HG03025 (cell line): ENCODE results near the gene ARHGAP8.
"Not testable (repeated sequence)": the region's sequence is repeated elsewhere in the genome, so short reads cannot be mapped to it uniquely, and the experiment has no call there.

Experiments used
- ATAC-seq: cut with Tn5 transposase; IDR thresholded peaks from one replicate; pipeline ENCODE4 v1.9.1; 2021; ENCODE audit warnings: mild to moderate bottlenecking, moderate library complexity; ENCODE audit not compliant: unreplicated experiment, low FRiP score

The ARHGAP8 gene

DNA sequence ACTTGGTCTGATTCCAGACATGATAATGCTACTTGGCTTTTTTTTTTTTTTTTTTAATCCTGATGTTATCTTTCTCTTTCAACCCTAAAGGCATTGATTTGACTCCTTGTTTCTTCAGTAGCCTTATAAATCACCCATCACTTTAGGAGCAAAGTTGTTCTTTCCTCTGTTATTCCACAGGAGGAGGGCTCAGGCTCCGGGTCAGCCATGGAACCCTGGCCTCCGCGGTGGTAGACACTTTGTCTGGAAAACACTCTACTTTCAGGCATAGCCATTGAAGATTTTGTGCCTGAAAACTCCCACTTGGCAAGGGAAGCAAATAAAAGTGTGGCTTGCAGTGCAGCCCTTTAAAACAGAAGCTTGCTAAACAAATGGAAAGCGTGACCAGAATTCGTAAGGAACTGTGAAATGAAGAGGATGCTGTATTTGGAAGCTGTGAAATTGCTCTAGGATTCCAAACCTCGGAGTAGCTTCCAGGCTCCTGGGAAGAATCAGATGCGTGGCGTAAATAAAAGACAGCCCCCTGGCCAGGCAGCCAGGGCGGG, 44.9 kb downstream of the ARHGAP8 start:
- no peak for ATAC-seq

DNA sequence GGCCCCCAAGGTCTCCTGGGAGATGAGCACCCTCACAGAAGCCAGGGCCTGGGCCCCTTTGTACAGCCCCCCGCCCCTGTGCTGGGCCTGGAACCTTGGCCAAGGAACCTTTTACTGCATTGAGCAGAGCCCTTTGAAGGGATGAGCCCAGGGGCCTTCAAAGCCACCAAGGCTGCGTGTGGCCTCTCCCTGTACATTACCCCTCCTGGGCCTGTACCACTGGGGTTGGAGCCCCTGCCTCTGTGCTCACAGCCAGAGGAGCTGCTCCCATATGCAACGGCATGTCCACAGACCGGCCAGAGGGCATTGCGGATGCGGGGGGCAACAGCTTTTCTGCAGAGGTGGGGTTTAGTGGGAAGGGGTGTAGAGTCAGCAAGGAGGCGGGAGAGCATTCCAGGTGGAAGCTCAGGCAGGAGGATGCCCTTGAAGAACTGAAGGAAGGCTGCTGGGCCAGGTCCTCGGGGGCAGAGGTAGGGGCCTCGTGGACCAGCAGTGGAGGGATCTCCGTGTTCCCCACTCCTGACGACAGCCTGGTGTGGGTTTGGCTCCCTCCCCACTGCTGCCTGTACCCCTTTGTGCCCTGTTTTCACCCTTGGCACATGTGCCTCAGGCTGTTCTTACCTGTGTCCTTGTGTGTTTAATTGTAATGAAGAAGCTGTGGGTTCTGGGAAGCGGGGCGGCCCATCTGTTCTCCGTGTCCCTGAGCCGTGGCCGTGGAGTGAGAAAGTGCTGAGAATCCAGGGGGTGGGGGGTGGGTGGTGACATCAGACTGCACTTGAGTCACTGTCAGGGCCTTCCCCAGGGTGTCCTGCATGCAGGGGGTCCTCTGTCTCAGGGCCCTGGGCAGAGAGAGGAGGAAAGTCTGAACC, 46.9 kb downstream of the ARHGAP8 start:
- no peak for ATAC-seq

DNA sequence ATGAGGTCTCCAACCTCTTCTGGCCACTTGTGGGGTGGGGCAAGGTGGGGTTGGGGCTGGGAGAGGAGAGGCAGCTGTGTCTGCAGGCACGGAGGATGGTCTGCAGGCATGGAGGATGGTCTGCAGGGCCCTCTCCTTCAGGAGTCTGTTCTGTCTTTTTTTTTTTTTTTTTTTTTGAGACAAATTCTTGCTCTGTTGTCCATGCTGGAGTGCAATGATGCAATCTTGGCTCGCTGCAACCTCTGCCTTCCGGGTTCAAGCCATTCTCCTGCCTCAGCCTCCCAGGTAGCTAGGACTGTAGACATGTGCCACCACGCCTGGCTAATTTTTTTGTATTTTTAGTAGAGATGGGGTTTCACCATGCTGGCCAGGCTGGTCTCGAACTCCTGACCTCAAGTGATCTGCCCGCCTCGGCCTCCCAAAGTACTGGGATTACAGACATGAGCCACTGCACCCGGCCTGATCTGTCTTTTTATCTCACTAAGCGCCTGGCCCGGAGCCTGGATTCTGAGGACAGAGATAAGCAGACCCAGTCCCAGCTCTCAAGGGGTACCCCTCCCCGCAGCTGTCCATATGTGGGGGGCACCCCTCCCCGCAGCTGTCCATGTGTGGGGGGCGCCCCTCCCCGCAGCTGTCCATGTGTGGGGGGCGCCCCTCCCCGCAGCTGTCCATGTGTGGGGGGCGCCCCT, 47.7 kb downstream of the ARHGAP8 start:
- ATAC-seq: not testable (repeated sequence)

DNA sequence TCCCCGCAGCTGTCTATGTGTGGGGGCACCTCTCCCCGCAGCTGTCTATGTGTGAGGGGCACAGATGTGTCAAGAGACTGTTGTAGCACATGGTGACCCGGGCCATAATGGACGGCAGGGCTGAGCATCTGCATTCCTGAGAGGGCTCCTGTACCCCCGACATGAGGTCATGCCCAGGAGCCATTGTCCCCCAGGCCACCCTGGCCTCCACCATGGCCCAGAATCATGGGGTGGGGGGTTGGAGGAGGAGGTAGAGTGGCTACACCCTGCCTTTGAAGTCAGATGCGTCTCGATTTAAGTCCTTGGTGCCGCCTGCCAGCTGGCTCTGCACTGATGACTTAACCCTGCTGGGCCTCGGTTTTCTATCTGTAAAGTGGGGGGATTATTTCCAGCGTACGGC, 49.1 kb downstream of the ARHGAP8 start:
- ATAC-seq: no peak

DNA sequence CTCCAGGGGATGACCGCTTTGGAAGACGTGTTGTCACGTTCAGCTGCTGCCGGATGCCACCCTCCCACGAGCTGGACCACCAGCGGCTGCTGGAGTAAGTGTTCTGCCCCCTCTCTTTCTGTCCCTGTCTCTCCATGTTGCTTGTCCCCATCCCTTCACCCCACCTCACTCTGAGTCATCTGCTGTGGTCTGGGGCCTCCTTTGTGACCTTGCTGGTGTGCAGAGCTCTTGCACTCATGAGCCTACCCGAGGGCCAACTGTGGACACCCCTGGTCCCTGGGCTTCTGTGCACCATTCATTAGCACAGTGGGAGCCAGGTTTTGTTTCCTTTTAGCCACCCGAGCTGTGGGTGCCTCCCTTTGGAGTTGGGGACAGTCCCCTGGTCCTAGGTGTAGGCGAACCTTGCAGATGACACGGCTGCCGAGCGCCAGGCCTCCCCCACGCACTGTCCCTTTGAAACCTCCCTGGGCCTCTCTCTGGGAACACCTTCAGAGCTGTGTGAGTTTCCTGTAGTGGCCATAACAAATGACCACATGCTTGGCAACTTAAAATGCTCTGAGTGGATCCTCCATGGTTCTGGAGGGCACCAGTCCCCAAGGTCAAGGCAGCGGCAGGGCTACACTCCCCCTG, 49.8 kb downstream of the ARHGAP8 start:
- ATAC-seq: no peak

DNA sequence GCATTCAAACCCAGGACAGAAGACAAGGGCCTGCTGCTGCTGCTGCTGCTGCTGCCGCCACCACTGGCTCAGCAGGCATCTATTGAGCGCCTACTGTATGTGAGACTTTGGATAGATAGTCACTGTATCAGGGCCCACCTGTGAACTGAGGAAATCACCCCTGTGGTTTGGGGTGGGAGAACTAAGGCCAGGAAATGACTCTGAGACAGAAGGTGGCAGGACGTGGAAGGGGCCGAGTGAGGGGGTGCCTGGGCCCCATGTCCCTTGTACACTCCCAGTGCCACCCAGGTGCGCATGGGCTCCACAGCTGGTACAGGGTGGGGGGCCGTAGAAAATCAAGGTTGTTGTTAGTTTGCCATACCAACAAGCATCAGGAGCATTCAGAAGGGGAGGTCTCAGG, 50.6 kb downstream of the ARHGAP8 start:
- ATAC-seq: no peak

DNA sequence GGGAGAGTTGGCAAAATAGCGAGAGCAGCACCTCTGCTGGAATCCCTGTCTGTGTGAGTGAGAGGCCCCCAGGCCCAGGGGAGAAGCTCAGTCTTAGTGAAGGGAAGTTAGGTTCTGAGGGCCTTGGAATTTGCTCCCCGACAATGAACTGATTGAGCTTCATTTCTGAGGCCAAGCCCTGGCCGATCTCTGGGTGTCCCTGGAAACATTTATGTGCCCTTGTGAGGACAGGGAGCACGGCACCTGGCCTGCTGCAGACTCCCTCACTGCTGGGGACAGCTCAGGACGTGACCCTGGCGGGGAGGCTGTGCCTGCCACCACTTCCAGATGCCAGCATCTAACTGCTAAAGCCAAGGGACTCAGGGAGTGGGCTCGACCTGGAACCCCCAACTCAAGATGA, 52.0 kb downstream of the ARHGAP8 start:
- ATAC-seq: no peak

DNA sequence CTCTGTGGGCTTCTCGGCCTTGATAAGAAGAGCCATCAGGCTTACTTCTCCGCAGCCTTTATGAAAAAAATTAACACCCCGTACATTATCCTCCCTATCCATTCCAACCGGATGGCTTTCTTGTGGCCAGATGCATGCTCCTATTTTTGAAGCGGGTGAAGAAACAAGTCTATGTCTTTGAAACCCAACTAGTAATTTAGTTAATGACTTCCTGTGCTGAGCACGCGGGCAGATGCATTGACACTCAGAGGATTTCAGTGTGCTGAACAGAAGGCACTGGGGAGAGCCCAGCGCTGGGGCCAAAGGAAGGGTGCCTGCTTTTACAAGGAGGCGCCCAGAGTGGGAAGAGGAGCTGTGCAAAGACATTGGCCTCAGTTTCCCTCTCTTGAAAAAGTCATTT, 53.3 kb downstream of the ARHGAP8 start:
- no peak for ATAC-seq

DNA sequence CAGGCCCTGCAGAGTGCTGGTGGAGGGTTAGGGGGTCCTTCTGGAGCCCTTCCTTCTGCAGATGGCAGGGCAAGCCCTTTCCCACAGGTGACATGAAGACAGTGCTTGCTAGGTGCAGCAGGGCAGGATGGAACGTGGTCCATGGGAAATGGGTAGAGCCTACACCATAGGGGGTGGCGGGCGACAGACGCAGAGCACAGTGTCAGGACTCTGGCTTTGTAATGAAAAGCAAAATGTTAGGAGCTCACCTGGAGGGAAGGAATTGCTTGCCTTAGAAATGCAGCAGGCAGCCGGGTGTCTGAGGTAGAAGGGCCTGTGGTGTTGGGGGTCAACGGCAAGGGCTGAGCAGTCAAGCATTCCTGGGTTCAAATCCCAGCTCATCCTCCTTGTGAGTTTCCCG, 54.9 kb downstream of the ARHGAP8 start:
- no peak for ATAC-seq

DNA sequence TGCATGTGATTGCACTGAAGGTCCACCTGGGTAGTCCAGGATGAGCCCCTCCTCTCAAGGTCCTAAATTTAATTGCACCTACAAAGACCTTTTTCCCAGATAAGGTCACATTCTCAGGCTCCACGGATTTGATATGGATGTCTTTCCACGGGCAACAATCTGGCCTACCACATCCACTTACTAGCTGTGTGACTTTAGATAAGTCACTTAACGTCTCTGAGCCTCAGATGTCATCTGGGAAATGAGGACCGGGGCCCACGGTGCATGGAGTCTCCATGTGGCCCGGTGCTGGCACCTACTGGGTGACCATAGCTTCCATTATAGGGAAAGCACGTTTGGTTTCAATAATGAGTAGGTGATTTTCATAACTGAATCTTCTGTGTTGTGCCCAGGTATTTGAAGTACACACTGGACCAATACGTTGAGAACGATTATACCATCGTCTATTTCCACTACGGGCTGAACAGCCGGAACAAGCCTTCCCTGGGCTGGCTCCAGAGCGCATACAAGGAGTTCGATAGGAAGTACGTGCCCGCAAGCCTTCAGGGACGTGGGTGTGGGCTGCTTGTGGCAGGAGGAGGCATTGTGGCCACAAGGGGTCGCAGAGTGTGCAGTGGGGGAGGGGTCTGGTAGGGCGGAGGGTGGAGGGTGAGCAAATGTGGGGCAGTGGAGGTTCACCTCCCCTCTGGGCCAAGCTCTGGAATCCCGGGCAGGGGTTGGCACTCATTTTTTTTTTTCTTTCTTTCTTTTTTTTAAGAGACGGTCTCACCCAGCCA, 55.7 kb downstream of the ARHGAP8 start:
- no peak for ATAC-seq

DNA sequence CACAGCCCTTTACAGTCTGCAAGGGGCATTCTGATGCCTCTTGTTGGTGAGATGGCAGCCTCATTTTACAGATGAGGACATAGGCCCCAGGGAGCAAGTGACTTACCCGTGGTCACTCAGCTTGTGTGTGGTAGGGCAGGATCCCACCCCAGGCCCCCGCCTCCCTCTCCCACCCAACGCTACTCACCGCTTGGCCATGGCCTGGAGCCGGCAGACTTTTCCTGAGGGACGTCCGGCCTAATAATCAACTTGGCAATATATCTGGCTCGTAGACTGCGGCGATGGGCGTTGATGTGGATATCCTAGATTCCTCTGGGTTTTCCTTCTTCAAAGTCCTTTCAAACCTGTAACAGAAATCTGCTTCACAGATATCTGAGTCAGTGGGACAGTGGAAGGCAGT, 57.1 kb downstream of the ARHGAP8 start:
- no peak for ATAC-seq

DNA sequence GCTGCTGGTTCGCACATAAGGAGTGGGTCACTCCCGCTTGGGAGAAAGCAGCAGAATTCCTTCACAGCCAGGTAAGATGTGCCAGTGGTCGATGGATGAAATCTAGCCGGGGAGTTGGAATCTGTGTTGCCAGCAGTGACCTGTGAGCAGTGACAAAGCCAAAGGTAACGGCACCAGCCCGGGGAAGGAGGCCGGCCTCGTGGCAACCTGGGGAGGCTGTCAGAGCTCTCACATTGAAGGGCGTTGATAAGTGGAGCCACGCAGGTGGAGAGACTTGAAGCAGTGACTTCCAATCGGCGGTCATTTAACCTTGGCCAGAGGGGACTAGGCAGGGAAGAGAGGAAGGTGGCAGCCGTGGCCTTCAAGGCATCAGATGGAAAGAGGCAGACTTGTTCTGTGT, 58.8 kb downstream of the ARHGAP8 start:
- ATAC-seq: no peak

DNA sequence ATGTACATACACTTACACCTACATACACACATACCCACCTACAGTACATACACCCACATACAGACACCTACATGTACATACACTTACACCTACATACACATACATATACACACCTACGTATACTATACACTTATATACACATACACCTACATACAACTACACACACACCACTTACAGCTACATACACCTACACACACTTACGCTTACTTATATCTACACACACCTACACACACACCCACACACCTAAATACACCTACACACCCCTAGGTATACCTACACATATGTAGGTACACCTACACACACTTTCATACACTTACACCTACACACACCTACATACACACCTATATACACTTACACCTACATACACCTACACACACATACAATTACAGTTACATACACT, 61.0 kb downstream of the ARHGAP8 start:
- ATAC-seq: no peak

DNA sequence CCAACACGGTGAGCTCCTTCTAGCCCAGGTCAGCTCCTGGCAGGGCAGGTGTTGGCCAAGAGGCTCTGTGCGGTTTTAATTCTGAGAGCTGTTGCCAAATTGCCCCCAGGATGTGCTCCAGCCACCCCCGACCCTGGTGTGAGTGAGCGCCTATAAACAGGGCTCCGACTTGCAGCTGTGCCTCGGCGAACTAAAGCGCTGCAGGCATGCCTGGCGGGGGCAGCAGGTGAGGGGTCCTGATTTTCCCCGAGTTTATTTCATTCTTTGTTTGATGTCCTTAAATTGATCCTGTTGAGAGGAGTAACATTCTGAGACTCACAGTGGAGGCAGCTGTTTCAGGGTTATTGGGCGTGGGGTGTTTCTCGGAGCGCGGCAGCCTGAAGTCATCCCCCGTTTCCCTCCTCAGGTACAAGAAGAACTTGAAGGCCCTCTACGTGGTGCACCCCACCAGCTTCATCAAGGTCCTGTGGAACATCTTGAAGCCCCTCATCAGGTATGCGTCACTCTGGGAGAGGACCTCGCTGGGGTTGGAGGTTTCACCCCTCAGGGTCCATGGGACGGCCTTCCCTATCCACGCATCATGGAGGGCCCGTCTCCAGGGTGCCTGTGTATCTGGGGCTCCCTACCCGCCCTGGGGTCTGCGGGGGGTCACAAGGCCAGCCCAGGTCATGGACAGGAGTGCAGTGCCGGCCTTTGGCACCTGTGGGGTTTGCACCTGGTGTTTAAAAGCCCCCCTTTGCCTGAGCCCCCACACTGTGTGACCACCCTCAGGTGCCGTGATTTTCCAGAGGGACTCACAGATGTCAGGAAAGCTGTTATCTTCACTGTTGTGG, 62.1 kb downstream of the ARHGAP8 start:
- ATAC-seq: no peak

DNA sequence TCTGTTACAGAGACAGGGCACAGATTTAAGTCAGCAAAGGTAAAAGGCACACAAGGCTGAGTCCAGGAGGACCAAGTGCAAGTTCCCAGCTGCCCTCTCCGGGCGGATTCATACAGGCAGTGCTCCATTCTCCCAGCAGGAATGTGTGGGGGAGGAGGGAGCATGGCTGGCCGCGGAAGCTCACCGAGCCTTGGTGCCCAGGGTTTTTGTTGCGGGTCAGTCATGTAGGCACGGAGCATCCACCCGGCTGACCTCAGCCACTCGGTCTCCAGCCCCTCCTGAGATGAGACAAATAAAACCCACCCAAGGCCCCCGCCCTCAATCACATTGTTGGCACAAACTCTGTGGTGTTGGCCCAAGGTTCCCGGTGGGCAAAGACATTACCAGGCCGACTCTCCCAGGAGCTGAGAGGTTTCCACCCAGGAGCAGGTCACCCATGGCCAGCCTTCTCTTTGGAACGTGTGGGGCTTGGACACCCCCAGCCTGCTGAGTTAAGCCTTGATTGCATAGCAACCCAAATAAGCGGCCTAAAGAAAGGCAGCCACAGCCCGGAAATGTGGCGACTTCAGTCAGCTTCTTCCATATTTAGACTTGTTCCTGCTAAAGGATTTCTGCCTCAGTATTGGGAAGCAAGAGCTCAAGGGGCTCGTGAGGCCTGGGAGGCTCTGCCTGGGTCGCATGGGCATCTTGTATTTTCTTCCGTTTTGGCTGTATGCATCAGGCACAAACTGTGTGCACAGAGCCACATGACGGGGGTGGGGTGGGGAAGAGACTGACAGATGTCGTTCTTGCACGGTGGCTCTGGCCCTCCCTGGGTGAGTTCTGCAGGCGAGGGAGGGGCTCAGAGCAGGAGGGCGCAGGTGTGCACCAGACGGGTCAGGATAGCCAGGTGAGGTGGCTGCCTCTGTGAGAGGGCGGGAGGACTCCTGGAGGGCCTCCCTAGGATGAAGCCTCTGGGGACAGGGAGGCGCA, 63.0 kb downstream of the ARHGAP8 start:
- no peak for ATAC-seq

DNA sequence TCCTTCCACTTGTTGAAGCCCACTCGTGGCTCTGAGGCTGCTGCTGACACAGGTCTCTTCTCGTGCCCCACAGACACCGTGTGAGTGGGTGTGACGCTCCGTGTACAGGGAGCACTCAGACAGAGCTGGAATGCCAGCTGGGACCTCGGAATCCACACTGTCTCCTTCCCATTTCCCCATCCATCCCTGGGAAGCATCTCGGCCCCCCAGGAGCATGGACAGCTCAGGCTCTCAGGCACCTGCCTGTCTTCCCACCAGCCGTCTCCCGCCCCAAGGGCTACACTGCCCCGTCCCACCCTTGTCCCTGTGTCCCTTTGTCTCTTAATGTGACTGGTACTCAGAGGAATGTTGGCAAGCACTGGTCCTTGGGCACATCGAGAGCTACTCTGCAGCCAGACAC, 63.8 kb downstream of the ARHGAP8 start:
- ATAC-seq: no peak

DNA sequence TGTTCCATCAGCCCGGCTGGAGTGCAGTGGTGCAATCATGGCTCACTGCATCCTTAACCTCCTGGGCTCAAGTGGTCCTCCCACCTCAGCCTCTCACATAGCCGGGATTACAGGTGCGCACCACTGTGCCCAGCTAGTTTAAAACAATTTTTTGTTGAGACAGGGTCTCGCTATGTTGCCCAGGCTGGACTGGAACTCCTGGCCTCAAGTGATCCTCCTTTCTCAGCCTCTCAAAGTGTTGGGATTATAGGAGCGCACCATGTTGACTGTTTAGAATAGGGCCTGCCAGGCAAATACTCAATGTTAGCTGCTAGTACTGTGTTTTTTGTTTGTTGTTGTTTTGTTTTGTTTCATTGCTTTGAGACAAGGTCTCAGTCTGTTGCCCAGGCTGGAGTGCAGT, 66.4 kb downstream of the ARHGAP8 start:
- ATAC-seq: no peak

DNA sequence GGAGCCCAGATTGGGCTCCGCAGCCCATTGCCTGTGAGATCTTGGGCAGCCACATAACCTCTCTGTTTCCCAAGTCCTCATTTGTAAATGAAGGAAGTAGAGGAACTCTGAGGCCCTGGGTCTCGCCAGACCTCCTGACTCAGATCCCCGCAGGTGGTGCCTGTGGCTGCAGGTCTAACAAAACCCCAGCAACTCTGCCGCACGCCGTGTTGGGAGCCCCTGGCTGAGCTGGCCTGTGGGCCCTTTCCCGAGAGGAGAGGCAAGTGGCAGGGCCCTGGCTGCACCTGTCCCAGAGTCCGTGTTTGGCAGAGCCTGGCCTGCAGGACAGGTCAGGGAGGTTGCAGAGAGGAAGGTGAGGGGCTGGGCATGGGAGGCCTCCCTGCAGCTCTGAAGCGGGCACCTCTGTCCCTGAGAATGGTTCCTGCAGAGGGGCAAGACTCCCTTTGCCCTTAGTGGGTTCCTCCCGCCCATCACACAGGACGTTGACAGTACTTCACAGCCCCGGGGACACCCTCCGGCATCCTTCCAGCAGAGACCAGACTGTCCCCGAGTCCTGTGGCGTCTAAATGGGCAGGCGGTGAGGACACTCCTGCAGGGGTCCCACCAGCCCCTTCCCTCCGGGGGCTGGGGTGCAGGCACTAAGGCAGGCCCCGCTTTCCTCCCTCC, 67.7 kb downstream of the ARHGAP8 start:
- no peak for ATAC-seq
